Peyer's patch (tissue), 4 donors: ENCODE data around the gene PLCL1.

Experiments used
- POLR2A ChIP-seq, 2 donors: fragments of 450-650 bp; IDR thresholded peaks; one replicate each; pipeline ENCODE4 v1.5.1; 2017; ENCODE audit warnings: antibody characterized with exemption in 2 of 2, mild to moderate bottlenecking in 2 of 2, moderate library complexity in 2 of 2
- TF ChIP-seq, protein P1 (sequence below), 6 experiments: fragments of 450-650 bp in 4 of 6; fragments of 200-600 bp in 2 of 6; sonication (generic) in 1 of 6; IDR thresholded peaks; one replicate each; pipeline ENCODE4 v1.5.1; 2017 to 2019; ENCODE audit warnings: antibody characterized with exemption in 6 of 6, mild to moderate bottlenecking in 3 of 6, moderate library complexity in 1 of 6

- TF ChIP-seq, protein P1, sequence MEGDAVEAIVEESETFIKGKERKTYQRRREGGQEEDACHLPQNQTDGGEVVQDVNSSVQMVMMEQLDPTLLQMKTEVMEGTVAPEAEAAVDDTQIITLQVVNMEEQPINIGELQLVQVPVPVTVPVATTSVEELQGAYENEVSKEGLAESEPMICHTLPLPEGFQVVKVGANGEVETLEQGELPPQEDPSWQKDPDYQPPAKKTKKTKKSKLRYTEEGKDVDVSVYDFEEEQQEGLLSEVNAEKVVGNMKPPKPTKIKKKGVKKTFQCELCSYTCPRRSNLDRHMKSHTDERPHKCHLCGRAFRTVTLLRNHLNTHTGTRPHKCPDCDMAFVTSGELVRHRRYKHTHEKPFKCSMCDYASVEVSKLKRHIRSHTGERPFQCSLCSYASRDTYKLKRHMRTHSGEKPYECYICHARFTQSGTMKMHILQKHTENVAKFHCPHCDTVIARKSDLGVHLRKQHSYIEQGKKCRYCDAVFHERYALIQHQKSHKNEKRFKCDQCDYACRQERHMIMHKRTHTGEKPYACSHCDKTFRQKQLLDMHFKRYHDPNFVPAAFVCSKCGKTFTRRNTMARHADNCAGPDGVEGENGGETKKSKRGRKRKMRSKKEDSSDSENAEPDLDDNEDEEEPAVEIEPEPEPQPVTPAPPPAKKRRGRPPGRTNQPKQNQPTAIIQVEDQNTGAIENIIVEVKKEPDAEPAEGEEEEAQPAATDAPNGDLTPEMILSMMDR (IDR thresholded peaks at IDR 0.05) = no peak
- no peak for TF ChIP-seq POLR2A (IDR thresholded peaks at IDR 0.05)
Observed at GRCh38 chr2:197934261-197934933, 130.0 kb downstream of the PLCL1 start.
